ENCODE data around the gene MYO5B. TPM values are rescaled to one million over a fixed set of nuclear protein-coding genes. Genes with fewer than 3 reads are reported as not detected.

Gene MYO5B
- total RNA-seq, 2 experiments from 2014 or later: not detected

DNA sequence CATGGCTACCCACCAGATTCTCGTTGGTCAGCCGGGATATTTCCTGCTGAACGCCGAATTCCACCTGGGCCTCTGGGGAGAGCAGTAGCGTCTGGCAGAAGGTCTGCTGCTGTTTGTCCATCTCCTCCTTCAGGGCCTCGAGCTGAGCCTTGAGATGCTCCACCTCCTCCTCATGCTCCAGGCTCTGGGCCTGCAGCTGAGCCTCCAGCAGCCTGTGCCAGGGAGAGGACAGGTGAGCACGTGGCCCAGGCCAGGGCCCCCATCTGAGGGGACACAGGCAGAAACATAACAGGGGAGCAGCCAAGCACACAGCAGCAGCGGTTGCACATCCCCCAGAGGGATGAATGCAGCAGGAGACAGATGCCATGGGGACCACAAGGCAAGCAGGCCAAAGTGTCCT is 341.5 kb downstream of the MYO5B start:
- no peak for ATAC-seq (ENCODE audit: poor library complexity)
- Histone ChIP-seq H3K9me3 (ENCODE audit: control insufficient read depth in 1 of 2, insufficient read depth in 1 of 2, low read length in 2 of 2) (no peaks in the 10 kb centered on the region), H3K27me3 (ENCODE audit: control insufficient read depth in 1 of 2, insufficient read depth in 2 of 2, low read length in 2 of 2) (no peaks in the 10 kb centered on the region), H3K36me3 (ENCODE audit: insufficient read depth, low read length) (no peaks in the 10 kb centered on the region), H3K4me1 (ENCODE audit: insufficient read depth, low read length) (peaks cover 4% of the 10 kb centered on the region), H3K4me3 (ENCODE audit: low read length) (no peak overlapping the region), H3K27ac (ENCODE audit: low read depth in 1 of 2, low read length in 2 of 2) (no peak overlapping the region)
- TF ChIP-seq, protein P1, sequence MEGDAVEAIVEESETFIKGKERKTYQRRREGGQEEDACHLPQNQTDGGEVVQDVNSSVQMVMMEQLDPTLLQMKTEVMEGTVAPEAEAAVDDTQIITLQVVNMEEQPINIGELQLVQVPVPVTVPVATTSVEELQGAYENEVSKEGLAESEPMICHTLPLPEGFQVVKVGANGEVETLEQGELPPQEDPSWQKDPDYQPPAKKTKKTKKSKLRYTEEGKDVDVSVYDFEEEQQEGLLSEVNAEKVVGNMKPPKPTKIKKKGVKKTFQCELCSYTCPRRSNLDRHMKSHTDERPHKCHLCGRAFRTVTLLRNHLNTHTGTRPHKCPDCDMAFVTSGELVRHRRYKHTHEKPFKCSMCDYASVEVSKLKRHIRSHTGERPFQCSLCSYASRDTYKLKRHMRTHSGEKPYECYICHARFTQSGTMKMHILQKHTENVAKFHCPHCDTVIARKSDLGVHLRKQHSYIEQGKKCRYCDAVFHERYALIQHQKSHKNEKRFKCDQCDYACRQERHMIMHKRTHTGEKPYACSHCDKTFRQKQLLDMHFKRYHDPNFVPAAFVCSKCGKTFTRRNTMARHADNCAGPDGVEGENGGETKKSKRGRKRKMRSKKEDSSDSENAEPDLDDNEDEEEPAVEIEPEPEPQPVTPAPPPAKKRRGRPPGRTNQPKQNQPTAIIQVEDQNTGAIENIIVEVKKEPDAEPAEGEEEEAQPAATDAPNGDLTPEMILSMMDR (IDR thresholded peaks at IDR 0.05): no peak
- Mint-ChIP-seq H3K27me3 (peaks cover 10% of the 10 kb centered on the region), H3K36me3 (ENCODE audit: low read depth) (no peaks in the 10 kb centered on the region), H3K27ac (no peak overlapping the region), H3K4me3 (no peak overlapping the region), H3K9me3 (no peaks in the 10 kb centered on the region), H3K4me1 (ENCODE audit: low read depth) (no peaks in the 10 kb centered on the region)
- POLR2A ChIA-PET: no interaction called here
- no peak for DNase-seq
- intact Hi-C loops (cut with DNase I, micrococcal nuclease): loop anchor here in 1 of 2 experiments (10.0 kb wide), 1 partner anchor 589 kb away; no protein-coding TSS in a partner anchor
- CTCF ChIA-PET: no interaction called here

DNA sequence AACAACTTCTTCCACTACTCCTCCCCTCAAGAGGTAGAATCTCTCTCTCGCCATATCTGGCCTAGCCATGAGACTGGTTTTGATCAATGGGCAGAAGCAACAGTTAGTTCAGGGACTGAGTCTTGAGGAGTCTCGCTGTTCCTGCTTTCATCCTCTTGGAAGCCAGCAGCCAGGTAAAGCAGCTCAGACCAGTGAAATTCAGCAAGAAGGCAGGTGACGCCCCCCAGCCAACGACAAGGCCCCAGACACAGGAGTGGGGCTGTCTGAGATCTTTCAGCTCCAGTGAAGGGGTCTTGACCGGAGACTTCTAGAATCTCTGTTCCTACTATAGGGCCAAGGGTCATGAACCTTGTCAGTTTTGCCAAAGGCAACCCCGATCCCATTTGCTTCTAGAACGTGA is 341.9 kb downstream of the MYO5B start:
- no peak overlapping the region for H3K27ac ChIP-seq (ENCODE audit: low read depth in 1 of 2, low read length in 2 of 2)
- H3K9me3 ChIP-seq (ENCODE audit: control insufficient read depth in 1 of 2, insufficient read depth in 1 of 2, low read length in 2 of 2): no peaks in the 10 kb centered on the region
- H3K27ac Mint-ChIP-seq: no peak overlapping the region
- H3K27me3 Mint-ChIP-seq: peaks cover 14% of the 10 kb centered on the region
- DNase-seq: no peak
- H3K4me1 ChIP-seq (ENCODE audit: insufficient read depth, low read length): no peaks in the 10 kb centered on the region
- H3K4me3 Mint-ChIP-seq: no peak overlapping the region
- H3K36me3 ChIP-seq (ENCODE audit: insufficient read depth, low read length): no peaks in the 10 kb centered on the region
- no peaks in the 10 kb centered on the region for H3K36me3 Mint-ChIP-seq (ENCODE audit: low read depth)
- H3K27me3 ChIP-seq (ENCODE audit: control insufficient read depth in 1 of 2, insufficient read depth in 2 of 2, low read length in 2 of 2): no peaks in the 10 kb centered on the region
- intact Hi-C loops (cut with DNase I, micrococcal nuclease): loop anchor here in 1 of 2 experiments (10.0 kb wide), 1 partner anchor 588 kb away; no protein-coding TSS in a partner anchor
- no peaks in the 10 kb centered on the region for H3K4me1 Mint-ChIP-seq (ENCODE audit: low read depth)
- TF ChIP-seq, protein P1 (IDR thresholded peaks at IDR 0.05): no peak
- no peak overlapping the region for H3K4me3 ChIP-seq (ENCODE audit: low read length)
- ChIA-PET CTCF (no interaction called here), POLR2A (no interaction called here)
- H3K9me3 Mint-ChIP-seq: no peaks in the 10 kb centered on the region
- ATAC-seq (ENCODE audit: poor library complexity): no peak

DNA sequence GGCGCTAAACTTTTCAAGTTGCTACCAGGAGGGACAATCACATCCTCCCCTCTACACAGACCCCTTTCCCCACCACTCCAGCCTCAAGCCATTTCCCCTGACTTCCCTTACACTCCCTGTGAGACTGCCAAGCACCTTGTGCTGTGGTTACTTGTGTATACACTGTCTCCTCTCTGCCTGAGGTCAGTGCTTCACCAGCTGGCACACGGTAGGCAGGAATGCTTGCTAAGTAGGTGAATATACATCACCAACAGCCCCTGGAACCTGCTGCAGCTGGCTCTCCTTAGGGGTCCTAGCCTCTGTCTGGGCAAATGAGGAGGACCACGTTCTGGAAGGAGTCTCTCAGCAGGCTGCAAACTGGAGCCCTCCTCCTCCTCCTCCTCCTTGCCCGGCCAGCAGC is 343.3 kb downstream of the MYO5B start:
- intact Hi-C loops (cut with DNase I, micrococcal nuclease): loop anchor here in 1 of 2 experiments (10.0 kb wide), 1 partner anchor 587 kb away; no protein-coding TSS in a partner anchor
- no peaks in the 10 kb centered on the region for H3K36me3 Mint-ChIP-seq (ENCODE audit: low read depth)
- H3K4me3 Mint-ChIP-seq: no peak overlapping the region
- Histone ChIP-seq H3K9me3 (ENCODE audit: control insufficient read depth in 1 of 2, insufficient read depth in 1 of 2, low read length in 2 of 2) (no peaks in the 10 kb centered on the region), H3K4me3 (ENCODE audit: low read length) (no peak overlapping the region), H3K27ac (ENCODE audit: low read depth in 1 of 2, low read length in 2 of 2) (no peak overlapping the region), H3K27me3 (ENCODE audit: control insufficient read depth in 1 of 2, insufficient read depth in 2 of 2, low read length in 2 of 2) (no peaks in the 10 kb centered on the region), H3K36me3 (ENCODE audit: insufficient read depth, low read length) (no peaks in the 10 kb centered on the region), H3K4me1 (ENCODE audit: insufficient read depth, low read length) (no peaks in the 10 kb centered on the region)
- DNase-seq: no peak
- no peaks in the 10 kb centered on the region for H3K4me1 Mint-ChIP-seq (ENCODE audit: low read depth)
- no peak for ATAC-seq (ENCODE audit: poor library complexity)
- H3K27ac Mint-ChIP-seq: no peak overlapping the region
- TF ChIP-seq, protein P1 (IDR thresholded peaks at IDR 0.05): no peak
- POLR2A ChIA-PET: no interaction called here
- H3K9me3 Mint-ChIP-seq: no peaks in the 10 kb centered on the region
- H3K27me3 Mint-ChIP-seq: peaks cover 21% of the 10 kb centered on the region
- CTCF ChIA-PET: no interaction called here
